HG03196 (cell line): ENCODE results near the gene SEMA5A.

Experiments
- ATAC-seq: cut with Tn5 transposase; IDR thresholded peaks from one replicate; pipeline ENCODE4 v1.9.1; 2021; ENCODE audit not compliant: unreplicated experiment

Gene SEMA5A

DNA sequence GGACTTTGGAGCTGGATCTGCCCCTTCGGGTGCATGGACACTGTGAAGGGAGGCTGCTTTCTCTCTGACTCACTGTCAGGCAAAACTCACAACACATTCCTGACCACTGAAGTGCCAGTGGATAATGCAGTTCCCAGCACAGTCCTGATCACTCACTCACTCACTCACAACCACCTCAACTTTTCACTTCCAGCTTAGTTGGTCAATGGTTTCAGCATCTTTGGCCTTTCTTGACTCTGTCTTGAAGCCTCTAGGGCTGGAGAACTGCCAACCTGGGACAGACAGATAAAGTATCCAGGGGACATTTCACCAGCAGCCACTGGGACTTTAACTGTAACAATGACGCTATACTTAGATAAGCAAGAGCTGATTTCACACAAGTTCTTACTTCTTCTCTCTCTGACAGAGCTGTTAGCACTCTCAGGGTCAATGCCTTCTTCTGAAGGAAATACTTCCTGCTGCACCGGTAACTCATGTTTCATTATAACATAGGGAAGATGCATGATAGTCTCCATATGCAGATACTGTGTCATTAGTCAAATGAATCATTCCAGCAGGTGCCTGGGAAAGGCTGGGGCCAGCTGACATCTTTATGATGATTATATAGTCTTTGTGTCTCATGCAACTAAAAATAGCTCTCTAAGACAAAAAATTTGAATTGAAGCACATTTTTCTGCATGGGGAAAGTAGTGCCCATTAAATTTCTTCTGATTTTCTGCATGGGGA is 499.0 kb downstream of the SEMA5A start:
- ATAC-seq: no peak

- no peak for ATAC-seq
These were observed 499.9 kb downstream of the SEMA5A start for GRCh38 chr5:9045946-9046345.

- no peak for ATAC-seq
These were observed 503.6 kb downstream of the SEMA5A start for GRCh38 chr5:9042241-9042640.

DNA sequence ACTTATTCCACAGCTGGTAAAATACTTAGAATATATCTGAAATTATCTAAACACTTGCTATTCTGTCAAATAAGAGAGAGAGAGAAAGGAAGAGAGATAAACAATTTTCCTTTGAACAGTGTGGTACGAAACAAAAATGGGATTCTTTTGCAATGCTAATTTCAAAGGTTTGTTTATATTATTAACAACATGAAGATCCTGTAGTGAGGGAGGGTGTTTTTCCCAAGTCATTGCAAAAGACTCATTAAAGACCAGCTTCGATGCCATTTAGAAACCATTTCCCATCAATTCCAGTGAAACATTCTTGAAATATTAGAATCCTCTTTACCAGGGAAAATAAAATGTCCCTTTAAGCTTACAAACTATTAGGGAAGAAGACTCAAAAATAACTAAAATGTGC is 505.4 kb downstream of the SEMA5A start:
- ATAC-seq: no peak

GRCh38 chr5:9037048-9037447 is 508.8 kb downstream of the SEMA5A start:
- ATAC-seq: no peak

DNA sequence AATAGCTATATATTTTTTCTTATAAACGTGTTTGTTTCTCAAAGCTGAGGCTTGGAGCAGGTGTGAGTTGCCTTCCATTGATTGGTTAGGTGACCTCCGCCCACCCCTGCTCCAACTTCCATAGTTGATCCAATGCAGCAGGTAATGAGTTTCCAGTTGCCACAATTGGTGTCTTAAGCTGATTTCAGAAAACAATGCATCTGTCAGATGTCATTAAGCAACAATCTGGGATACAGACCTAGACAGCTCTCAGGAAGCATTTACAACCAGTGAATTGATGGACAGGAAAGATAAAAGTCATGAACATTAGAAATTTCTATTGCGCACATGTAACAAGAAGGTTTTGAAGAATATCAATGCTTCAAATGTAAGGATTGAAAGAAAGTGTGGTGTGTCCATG is 510.5 kb downstream of the SEMA5A start:
- ATAC-seq: no peak

GRCh38 chr5:9034649-9035048 is 511.2 kb downstream of the SEMA5A start:
- ATAC-seq: no peak

- ATAC-seq: no peak
These were observed 512.4 kb downstream of the SEMA5A start for GRCh38 chr5:9033524-9033923.

DNA sequence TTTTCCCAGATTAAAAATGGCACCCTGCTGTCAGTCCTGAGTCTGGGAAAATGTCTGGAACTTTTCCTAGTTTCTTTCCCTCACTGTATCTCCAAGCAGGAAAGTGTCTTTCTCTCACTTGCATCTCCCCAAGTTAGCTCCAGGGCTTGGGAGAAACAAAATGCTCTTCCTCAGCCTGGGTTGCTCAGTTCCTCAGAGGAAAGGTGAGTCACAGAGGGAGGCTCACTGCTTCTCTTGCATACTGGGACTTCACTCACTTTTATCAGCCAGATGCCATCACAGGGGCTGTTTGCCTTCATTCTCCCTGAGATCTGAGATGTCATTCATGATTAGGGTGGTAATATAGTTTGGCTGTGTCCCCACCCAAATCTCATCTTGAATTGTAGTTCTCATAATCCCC is 519.9 kb downstream of the SEMA5A start:
- ATAC-seq: no peak

DNA sequence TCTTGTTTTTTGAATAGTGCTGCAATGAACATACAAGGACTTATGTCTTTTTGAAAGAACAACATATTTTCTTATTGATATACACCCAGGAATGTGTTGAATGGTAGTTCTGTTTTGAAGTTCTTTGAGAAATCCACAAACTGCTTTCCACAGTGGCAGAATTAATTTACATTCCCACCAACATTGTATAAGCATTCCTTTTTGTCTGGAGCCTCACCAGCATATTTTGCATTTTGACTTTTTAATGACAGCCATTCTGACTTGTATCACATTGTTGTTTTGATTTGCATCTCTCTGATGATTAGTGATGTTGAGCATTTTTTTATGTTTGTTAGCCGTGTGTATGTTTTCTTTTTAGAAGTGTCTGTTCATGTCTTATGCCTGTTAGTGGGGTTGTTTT is 524.9 kb downstream of the SEMA5A start:
- no peak for ATAC-seq

DNA sequence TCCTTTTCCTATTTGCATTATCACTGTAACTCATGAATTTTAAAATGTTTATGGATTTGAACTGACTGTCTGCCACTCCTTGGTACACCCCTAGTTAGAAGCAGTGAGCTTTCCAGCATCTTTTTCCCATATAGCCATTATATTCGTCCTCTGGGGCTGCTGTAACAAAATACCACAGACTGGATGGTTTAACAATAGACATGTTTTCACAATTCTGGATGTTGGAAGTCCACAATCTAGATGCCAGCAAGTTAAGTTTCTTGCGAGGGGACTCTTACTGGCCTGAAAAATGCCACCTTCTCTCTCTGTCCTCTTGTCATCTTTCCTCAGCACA is 530.0 kb downstream of the SEMA5A start:
- no peak for ATAC-seq

DNA sequence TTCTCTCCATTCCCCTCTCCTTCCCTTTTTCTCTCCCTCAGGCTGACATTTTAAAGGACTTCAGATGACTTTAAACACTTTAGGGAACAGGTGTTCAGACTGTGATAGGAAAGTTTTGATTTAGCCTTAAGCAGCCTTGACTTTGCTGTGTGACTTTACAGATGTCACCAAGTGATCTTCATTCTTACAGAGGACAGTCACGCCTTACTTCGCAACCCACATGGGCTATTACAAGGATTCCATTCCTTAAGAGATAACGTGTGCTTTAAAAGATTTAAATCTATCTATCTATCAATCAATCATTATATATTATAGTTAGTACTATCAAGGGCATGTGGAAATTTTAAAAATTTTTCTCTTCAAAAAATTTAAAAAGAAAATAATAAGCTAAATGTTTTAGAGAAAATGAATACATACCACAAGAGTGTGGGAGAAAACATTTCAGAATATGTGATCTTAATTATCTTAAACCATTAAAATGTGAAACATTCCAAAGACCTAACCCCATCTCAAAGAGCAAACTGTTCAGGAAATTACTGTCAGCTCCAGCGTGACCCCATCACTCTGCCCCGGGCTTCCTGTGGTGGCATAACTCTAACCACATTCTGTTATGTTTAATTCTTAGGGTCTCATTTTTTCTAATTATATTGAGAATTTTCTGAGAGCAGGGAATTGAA is 530.5 kb downstream of the SEMA5A start:
- no peak for ATAC-seq

DNA sequence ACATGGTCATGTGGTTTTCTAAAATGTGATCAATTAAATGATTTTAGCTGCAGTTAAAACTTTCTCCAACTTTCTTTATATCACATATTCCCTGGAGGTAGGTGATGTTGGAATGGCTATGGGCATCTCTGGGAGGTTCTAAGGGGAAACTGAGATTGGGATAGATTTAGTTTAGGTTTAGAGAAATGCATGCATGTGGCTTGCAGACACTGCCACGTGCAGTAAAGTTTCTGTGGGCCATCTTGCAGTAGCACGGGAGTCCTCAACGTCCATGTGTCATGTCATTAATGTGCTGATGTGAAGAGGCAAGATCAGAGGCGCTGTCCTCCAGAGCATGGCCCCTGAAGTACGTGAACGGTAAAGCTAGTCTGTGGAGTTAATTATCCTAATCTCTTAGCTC is 532.7 kb downstream of the SEMA5A start:
- no peak for ATAC-seq

DNA sequence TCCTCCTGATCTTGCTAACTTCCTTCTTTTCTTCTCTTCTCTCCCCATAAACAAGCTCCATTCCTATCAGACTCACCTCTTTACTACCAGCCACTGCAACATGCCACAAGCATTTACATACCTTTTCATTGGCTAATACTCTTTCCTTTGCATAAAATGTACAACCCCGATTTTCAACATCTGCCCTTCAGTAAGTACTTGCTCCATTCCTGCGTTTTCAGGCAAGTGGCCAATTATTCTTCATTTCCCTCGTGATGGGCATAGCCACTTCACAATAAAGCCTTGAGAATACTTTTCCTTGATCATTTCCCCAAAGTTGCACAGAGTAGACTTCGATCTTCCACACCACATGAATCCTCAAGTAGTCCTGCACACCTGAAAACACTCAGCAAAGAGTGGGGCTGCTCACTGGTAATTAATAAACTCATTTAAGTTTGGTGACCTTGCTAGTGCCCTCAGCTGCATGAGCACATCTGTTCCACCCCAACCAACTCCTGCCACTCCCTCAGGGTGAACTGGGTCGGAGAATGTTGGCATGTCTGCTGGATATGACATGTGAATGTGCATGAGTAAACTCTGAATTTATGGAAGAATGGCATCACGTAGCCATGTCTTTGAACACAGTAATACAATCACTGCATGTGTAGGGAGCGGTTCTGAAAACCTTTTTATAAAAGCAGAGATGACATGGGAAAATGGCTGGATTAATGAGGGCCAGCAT is 535.8 kb downstream of the SEMA5A start:
- no peak for ATAC-seq

GRCh38 chr5:8997542-8998070 is 548.3 kb downstream of the SEMA5A start:
- no peak for ATAC-seq

GRCh38 chr5:8993031-8993430 is 552.8 kb downstream of the SEMA5A start:
- ATAC-seq: no peak
